GM18498 (cell line): ENCODE results near the gene FNIP2.
"Not testable (repeated sequence)": the region's sequence is repeated elsewhere in the genome, so short reads cannot be mapped to it uniquely, and the experiment has no call there.

ENCODE experiments used
- ATAC-seq: cut with Tn5 transposase; IDR thresholded peaks from one replicate; pipeline ENCODE4 v1.9.1; 2021; ENCODE audit warnings: mild to moderate bottlenecking, moderate library complexity; ENCODE audit not compliant: unreplicated experiment

The FNIP2 gene

GRCh38 chr4:158768555-158769174 lies at the start of gene FNIP2:
Gene FNIP2 (plus strand): TSS chr4:158769026. CDS start chr4:158769213, 187 bp downstream.
- ATAC-seq: peak; percentile 91

GRCh38 chr4:158721680-158722079 lies 47.1 kb upstream of the FNIP2 start:
- no peak for ATAC-seq

- ATAC-seq: peak; percentile 6
These were observed 46.4 kb upstream of the FNIP2 start for GRCh38 chr4:158722291-158722916.

GRCh38 chr4:158722917-158723793 lies 45.7 kb upstream of the FNIP2 start, which contains the start of gene PPID:
Gene PPID (minus strand): TSS chr4:158723396. CDS start chr4:158723288, 108 bp downstream.
- peak; percentile 99 for ATAC-seq

GRCh38 chr4:158724637-158725036 lies 44.2 kb upstream of the FNIP2 start:
- no peak for ATAC-seq

GRCh38 chr4:158726633-158727032 lies 42.2 kb upstream of the FNIP2 start:
- ATAC-seq: no peak

- ATAC-seq: no peak
These were observed 40.6 kb upstream of the FNIP2 start for GRCh38 chr4:158728236-158728635.

GRCh38 chr4:158729716-158730559 lies 38.9 kb upstream of the FNIP2 start:
- ATAC-seq: peak; percentile 91

- ATAC-seq: no peak
These were observed 30.0 kb upstream of the FNIP2 start for GRCh38 chr4:158738866-158739265.

GRCh38 chr4:158739600-158739999 lies 29.2 kb upstream of the FNIP2 start:
- ATAC-seq: no peak

- ATAC-seq: no peak
These were observed 27.4 kb upstream of the FNIP2 start for GRCh38 chr4:158741326-158742021.

GRCh38 chr4:158746537-158746936 lies 22.3 kb upstream of the FNIP2 start:
- ATAC-seq: not testable (repeated sequence)

GRCh38 chr4:158750379-158750778 lies 18.4 kb upstream of the FNIP2 start:
- no peak for ATAC-seq

GRCh38 chr4:158754385-158755180 lies 14.2 kb upstream of the FNIP2 start:
- ATAC-seq: no peak

GRCh38 chr4:158755819-158756218 lies 13.0 kb upstream of the FNIP2 start:
- not testable (repeated sequence) for ATAC-seq

- no peak for ATAC-seq
These were observed 12.2 kb upstream of the FNIP2 start for GRCh38 chr4:158756588-158756987.

- no peak for ATAC-seq
These were observed 10.7 kb upstream of the FNIP2 start for GRCh38 chr4:158758142-158758541.

- ATAC-seq: no peak
These were observed 10.1 kb upstream of the FNIP2 start for GRCh38 chr4:158758703-158759102.

GRCh38 chr4:158759539-158759938 lies 9.3 kb upstream of the FNIP2 start:
- ATAC-seq: not testable (repeated sequence)
